Hematopoietic multipotent progenitor cell treated with erythropoietin and hydrocortisone succinate and interleukin-3 and kit ligand, for 8 days (in vitro differentiated cells): ENCODE measurements around the gene KLHL26.
A peak's percentile ranks its signal among the peaks of the same experiment; 100 is the strongest.
"Not testable (repeated sequence)": the region's sequence is repeated elsewhere in the genome, so short reads cannot be mapped to it uniquely, and the experiment has no call there.

ENCODE experiments used
- DNase-seq: peaks from one replicate; pipeline ENCODE4 v3.0.0-alpha.2; 2015

Gene KLHL26

GRCh38 chr19:18636969-18637629 is at the start of gene KLHL26:
TSS of gene KLHL26 (plus strand) at chr19:18637028. CDS start at chr19:18637055, 27 bp downstream.
- no peak for DNase-seq

DNA sequence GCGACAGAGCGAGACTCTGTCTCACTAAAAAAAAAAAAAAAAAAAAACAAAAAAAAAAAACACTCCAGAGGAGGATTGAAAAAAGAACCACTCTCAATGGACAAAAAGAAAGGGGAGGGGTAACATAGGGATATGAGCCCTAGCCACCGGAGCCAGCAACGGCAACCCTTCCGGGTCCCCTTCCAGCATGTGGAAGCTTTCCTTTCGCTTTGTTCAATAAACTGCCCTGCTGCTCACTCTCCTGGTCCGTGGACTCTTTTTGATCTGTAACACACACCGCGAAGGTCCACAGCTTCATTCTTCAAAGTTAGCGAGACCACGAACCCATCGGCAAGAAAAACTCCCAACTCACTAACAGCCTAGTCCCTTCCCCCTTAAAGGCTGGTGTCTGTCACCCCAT is 49.3 kb upstream of the KLHL26 start:
- DNase-seq: no peak

DNA sequence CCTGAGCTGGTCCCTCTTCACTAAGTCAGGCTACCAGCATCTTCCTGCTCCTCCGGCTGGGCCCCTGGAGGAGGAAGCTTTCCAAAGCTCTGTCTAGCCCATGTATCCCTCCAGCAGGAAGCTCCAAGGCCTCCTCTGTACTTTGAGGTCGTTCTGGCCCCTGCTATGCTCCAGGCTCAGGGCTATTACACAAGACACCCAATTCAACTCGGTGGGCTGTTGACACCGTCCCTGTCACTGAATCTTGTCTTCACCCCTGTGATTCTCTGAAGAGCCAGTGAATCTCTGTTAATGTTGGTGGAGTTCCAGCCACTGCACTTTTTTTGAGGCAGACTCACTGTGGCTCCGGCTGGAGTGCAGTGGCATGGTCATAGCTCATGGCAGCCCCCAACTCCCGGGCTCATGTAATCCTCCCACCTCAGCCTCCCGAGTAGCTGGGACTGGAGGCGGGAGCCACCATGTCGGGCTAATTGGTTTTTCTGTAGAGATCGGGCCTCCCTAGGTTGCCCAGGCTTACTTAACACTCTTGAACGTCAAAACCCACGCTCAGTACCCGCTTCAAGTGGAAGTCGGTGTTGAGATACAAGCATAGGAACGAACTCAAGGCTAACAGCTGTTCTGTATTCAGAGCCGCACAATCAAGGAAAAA is 48.7 kb upstream of the KLHL26 start:
- DNase-seq: no peak

GRCh38 chr19:18588611-18589379 is 48.0 kb upstream of the KLHL26 start, which contains the start of gene REX1BD:
TSS of gene REX1BD (plus strand) at chr19:18588798. CDS start at chr19:18588802, 4 bp downstream.
- peak; percentile 84 for DNase-seq

DNA sequence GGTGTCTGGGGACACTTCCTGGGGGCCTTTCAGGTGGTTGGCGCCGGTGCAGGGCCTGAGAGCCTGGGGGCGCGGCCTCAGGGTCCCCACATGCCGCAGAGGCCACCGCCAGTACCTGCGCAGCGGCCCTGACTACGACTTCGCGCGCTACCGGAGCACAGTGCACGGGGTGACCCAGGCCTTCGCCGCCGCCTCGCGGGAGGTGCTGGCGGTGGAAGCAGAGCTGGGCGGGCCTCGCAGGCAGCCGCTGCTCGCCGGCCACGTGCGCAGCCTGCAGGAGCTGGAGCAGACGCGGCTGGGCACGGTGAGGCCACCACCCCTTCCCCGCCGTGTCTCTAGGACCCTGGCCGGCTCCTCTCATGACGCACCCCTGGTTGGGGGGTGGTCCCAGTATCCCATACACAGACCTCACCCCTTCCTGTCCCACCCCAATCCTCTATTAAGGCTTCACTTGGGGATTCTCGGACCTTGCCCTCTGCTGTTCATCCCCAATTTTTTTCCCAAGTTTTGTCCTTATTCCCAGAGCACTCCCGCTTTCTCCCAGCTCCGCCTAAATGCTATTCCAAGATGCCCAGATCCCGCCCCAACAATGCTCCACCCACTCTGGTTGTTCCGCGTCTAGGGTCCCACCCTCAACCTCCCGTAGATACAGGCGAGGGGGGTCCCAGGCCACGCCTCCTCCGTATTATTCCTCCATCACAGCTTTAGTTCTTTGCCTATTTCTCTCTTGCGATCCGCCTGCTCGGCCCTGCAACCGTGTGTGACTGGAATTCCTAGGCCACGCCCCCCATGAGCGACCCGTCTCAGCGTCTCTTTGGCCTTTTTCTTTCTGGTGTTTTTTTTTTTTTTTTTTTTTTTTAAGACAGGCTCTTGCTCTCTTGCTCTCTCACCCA is 47.2 kb upstream of the KLHL26 start:
- peak; percentile 72 for DNase-seq

DNA sequence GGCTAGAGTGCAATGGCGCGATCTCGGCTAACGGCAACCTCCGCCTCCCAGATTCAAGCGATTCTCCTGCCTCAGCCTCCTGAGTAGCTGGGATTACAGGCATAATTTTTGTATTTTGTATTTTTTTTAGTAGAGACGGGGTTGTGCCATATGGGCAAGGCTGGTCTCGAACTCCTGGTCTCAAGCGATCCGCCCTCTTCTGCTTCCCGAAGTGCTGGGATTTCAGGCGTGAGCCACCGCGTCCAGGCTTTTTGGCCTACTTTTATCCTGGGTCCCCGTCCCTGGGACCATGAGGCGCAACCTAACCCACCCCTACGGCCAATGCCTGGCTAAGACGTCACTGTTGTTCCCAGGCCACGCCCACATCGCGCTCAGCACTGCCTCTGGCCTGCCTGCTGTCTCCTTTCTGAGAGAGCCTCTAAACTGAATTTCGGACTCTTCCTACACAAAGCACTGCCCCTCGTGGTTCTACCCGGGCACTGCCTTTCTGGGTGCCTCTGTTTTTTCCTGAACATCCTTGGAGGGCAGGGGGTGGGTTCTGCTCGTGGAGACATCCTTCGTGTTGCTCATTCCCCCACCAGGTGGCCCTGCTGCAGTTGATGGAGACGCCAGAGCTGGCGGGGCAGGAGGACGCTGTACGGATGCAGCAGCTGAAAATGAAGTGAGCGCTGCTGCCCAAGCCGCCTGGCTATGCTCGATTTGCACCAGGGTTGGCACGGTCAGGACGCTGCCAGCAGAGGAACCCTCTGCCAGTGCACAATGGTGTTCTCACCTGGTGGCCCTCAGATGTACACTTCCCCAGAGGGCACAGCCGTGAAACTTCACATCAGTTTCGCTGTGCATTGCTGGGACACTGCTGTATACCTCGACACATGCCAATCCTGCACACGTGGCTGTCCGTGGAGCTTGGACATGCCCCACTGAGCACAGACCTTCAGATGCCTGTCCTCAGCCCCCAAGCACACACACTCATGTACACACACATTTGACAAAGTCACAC is 46.3 kb upstream of the KLHL26 start:
- peak; percentile 61 for DNase-seq

GRCh38 chr19:18591735-18592385 is 45.0 kb upstream of the KLHL26 start:
- DNase-seq: no peak

GRCh38 chr19:18592732-18593131 is 44.1 kb upstream of the KLHL26 start:
- not testable (repeated sequence) for DNase-seq

GRCh38 chr19:18593367-18594095 is 43.3 kb upstream of the KLHL26 start:
- DNase-seq: no peak

DNA sequence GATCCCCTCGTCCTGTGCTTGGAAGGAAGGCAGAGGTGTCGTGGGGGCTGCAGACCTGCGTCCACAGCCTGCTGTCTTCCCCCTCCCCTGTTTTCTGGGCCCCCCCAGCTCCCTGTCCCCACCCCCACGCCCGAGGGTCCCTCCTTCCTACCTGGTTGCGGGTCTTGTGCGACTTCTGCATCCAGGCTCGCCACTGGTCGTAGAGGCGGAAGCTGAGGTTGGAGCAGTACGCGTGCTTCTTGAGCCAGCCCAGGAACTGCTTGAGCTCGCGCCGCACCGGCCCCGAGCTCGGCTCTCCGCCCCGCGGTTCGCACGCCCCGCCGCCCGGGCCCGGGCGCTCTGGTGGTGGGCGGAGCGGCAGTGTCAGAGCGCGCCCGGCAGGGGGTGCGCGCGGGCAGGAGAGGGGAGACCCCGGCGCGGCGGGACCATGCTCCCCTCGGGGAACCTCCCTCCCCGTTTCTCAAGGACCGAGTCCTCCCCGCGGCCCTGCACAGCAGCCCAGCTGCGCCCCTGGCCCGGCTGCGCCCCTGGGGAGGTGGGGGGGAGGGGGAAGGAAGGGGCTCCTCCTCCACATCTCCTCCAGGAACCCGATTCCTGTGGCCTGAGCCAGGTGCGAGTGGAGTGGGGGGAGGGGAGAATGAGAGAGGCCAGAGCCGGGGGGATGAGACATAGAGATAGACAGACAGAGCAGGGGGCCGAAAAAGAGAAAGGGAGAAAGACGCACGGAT is 42.6 kb upstream of the KLHL26 start:
- DNase-seq: peak; percentile 60

- DNase-seq: no peak
Measured at GRCh38 chr19:18594824-18595373, 41.9 kb upstream of the KLHL26 start.

DNA sequence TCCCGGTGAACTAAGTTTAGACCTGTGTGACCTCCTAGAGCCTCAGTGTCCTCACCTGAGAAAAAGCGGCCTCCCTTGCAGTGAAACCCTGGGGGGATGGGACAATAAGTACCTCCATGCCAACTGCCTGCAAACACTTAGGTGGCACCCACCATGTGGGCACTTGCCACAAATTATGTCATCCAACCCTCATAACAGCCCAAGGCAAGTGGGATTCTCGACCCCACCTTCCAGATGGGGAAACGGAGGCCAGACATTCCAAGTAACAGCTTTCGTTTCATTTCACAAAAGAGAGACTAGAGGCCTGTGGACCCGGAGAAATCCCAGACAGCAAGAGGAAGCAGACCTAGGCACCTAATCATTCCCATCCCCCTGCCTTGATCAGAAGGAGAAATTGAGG is 41.4 kb upstream of the KLHL26 start:
- no peak for DNase-seq

DNA sequence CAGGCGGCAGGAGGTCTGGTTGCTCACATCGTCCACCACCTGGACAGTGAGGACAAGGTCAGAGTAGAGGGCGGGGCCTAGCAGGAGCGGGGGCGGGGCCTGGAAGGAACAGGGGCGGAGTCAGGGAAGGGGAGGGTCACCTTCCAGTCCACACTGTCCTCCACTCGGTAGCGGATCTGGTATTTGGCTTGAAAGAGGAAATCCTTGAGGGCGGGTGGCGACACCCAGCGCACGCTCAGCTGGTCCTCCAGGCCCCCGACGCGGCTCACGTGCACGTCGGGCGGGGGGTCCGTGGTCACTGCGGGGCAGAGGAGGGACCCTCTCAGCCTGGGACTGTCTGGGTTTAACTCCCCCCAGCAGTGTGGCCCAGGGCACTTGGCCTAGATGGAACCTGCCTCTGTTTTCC is 40.1 kb upstream of the KLHL26 start:
- peak; percentile 60 for DNase-seq

DNA sequence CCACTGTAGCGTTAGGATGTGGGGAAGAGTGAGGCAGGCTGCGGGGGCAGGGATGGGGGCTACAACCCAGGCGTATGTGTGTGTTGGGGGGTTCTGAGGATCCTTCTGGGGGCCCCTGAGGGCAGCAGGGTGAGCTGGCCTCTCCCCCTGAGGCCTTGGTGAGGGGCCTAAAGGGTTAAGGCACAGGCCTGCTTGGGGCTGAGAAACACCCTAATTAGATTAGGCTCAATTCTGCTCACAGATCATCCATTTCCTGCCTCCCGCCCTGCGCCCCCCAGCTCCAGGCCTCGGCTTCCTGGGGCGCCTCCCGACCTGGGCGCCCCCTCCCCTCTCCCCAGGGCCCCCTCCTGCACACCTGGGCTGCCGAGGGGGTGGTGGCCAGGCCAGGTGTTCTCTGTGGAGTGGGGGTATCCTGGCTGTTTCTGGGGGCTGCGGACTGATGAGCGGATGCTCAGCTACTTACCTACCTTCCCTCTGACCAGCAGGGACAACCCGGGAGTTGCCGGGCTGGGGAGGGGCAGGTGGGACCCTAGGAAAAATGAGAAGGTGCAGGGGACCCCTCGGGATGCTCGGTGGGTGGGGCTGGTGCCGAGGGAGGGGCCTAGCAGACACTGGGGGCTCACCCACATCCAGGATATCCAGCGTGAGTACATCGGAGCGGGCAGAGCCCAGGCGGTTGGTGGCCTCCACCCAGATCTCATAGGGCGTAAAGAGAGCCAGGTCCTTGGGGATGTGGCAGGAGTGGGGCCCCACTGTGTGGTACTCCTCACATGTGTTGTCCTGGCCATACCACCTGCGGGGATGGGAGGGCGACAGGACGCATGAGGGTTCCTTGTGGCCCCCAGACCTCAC is 38.8 kb upstream of the KLHL26 start:
- DNase-seq: no peak

GRCh38 chr19:18599485-18599884 is 37.3 kb upstream of the KLHL26 start:
- DNase-seq: no peak

GRCh38 chr19:18600692-18601397 is 36.0 kb upstream of the KLHL26 start:
- DNase-seq: not testable (repeated sequence)

- no peak for DNase-seq
Measured at GRCh38 chr19:18601875-18602274, 35.0 kb upstream of the KLHL26 start.
